Measurements from ENCODE around the gene NLRC5.

Gene NLRC5

GRCh38 chr16:57132470-57132869 is 143.1 kb downstream of the NLRC5 start:
- Histone ChIP-seq H3K4me1 (ENCODE audit: low read length) (peaks cover 14% of the 10 kb centered on the region), H3K27me3 (replicated peaks; ENCODE audit: insufficient read depth, low read length) (no peaks in the 10 kb centered on the region), H3F3A (ENCODE audit: insufficient read depth, low read length) (0 out of 2 replicates have a peak, but pooled peaks cover 3% of the 10 kb centered on the region), H3K9me2 (replicated peaks; ENCODE audit: insufficient read depth, low read length) (no peaks in the 10 kb centered on the region), H3K9ac (ENCODE audit: low read length) (no peak overlapping the region), H3K4me3 (ENCODE audit: low read length) (no peak overlapping the region), H3K36me3 (replicated peaks; ENCODE audit: insufficient read depth, low read length) (no peaks in the 10 kb centered on the region), H2AFZ (ENCODE audit: low read length) (no peak overlapping the region), H4K20me1 (ENCODE audit: insufficient read depth, low read length) (no peaks in the 10 kb centered on the region), H3K79me2 (ENCODE audit: low read length) (no peaks in the 10 kb centered on the region), H3K4me2 (ENCODE audit: low read depth, low read length) (no peak overlapping the region), H3K27ac (ENCODE audit: low read length) (no peak overlapping the region), H3K9me3 (replicated peaks; ENCODE audit: insufficient read depth, low read length) (no peaks in the 10 kb centered on the region)
- no peak for TF ChIP-seq EZH2 (optimal IDR thresholded peaks at IDR 0.05; ENCODE audit: low read depth, low read length)
- TF ChIP-seq, protein P1, sequence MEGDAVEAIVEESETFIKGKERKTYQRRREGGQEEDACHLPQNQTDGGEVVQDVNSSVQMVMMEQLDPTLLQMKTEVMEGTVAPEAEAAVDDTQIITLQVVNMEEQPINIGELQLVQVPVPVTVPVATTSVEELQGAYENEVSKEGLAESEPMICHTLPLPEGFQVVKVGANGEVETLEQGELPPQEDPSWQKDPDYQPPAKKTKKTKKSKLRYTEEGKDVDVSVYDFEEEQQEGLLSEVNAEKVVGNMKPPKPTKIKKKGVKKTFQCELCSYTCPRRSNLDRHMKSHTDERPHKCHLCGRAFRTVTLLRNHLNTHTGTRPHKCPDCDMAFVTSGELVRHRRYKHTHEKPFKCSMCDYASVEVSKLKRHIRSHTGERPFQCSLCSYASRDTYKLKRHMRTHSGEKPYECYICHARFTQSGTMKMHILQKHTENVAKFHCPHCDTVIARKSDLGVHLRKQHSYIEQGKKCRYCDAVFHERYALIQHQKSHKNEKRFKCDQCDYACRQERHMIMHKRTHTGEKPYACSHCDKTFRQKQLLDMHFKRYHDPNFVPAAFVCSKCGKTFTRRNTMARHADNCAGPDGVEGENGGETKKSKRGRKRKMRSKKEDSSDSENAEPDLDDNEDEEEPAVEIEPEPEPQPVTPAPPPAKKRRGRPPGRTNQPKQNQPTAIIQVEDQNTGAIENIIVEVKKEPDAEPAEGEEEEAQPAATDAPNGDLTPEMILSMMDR (IDR thresholded peaks at IDR 0.05; ENCODE audit: low read length): no peak
- no peak for TF ChIP-seq EZH2phosphoT487 (IDR thresholded peaks at IDR 0.05; ENCODE audit: low read length)
- no peak for DNase-seq

DNA sequence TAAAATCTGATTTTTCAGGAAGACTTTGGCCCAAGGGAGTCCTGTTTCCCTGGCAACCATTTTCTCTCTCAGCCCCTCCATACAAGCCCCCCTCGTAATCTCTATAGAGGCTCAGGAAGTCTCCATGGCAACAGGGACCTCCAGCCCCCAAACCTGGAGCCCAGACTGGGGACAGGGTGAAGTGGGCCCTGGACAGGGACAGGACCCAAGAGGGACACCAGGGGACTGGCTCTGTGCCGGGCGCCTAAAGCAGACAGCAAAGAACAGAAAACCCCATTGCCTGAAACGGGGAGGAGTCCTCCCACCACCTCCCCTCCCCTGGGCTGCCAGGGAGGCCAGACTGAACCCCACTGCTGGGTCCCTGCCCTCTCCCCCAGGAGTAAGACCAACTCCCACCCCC is 143.7 kb downstream of the NLRC5 start:
- no peak overlapping the region for H3K9ac ChIP-seq (ENCODE audit: low read length)
- no peak overlapping the region for H3K4me3 ChIP-seq (ENCODE audit: low read length)
- no peak for DNase-seq
- H3K9me2 ChIP-seq (replicated peaks; ENCODE audit: insufficient read depth, low read length): no peaks in the 10 kb centered on the region
- H3K36me3 ChIP-seq (replicated peaks; ENCODE audit: insufficient read depth, low read length): no peaks in the 10 kb centered on the region
- H3K9me3 ChIP-seq (replicated peaks; ENCODE audit: insufficient read depth, low read length): no peaks in the 10 kb centered on the region
- 0 out of 2 replicates have a peak, but pooled peaks cover 3% of the 10 kb centered on the region for H3F3A ChIP-seq (ENCODE audit: insufficient read depth, low read length)
- H3K4me2 ChIP-seq (ENCODE audit: low read depth, low read length): no peak overlapping the region
- TF ChIP-seq, protein P1 (IDR thresholded peaks at IDR 0.05; ENCODE audit: low read length): no peak
- H4K20me1 ChIP-seq (ENCODE audit: insufficient read depth, low read length): no peaks in the 10 kb centered on the region
- no peaks in the 10 kb centered on the region for H3K27me3 ChIP-seq (replicated peaks; ENCODE audit: insufficient read depth, low read length)
- H3K27ac ChIP-seq (ENCODE audit: low read length): no peak overlapping the region
- peaks cover 14% of the 10 kb centered on the region for H3K4me1 ChIP-seq (ENCODE audit: low read length)
- H2AFZ ChIP-seq (ENCODE audit: low read length): no peak overlapping the region
- H3K79me2 ChIP-seq (ENCODE audit: low read length): no peaks in the 10 kb centered on the region
